ENCODE data around the gene EPS8.

EPS8 gene

DNA sequence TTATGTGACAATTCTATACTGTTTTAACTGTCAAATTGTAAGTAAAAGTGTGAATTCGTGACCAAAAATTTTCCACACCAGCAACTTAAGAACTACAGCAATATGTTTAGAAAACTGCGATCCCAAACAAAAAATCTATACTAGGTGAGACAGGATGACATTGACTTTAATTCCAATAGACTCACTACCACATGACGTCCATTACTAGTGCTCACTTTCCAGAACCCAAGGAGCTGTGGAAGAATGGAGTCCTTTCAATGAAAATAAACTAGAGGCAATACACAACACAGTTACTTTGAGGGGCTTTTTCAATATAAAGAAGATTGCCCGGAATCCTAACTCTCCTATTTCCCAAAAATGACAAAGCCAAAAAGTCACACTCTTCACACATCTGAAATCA lies 1.4 kb downstream of the EPS8 start:
- no peak for DNase-seq (ENCODE audit: low read depth)
- TF ChIP-seq, protein P1, sequence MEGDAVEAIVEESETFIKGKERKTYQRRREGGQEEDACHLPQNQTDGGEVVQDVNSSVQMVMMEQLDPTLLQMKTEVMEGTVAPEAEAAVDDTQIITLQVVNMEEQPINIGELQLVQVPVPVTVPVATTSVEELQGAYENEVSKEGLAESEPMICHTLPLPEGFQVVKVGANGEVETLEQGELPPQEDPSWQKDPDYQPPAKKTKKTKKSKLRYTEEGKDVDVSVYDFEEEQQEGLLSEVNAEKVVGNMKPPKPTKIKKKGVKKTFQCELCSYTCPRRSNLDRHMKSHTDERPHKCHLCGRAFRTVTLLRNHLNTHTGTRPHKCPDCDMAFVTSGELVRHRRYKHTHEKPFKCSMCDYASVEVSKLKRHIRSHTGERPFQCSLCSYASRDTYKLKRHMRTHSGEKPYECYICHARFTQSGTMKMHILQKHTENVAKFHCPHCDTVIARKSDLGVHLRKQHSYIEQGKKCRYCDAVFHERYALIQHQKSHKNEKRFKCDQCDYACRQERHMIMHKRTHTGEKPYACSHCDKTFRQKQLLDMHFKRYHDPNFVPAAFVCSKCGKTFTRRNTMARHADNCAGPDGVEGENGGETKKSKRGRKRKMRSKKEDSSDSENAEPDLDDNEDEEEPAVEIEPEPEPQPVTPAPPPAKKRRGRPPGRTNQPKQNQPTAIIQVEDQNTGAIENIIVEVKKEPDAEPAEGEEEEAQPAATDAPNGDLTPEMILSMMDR (IDR thresholded peaks at IDR 0.05; ENCODE audit: low read length, missing control alignments), result no peak
- peak overlapping the region; percentile 88 for H3K4me3 ChIP-seq (replicated peaks; ENCODE audit: low read depth, low read length)

- TF ChIP-seq, protein P1 (IDR thresholded peaks at IDR 0.05; ENCODE audit: low read length, missing control alignments), result no peak
- no peak for DNase-seq (ENCODE audit: low read depth)
- peak overlapping the region; percentile 88 for H3K4me3 ChIP-seq (replicated peaks; ENCODE audit: low read depth, low read length)
Observed at GRCh38 chr12:15786772-15787171, 2.4 kb downstream of the EPS8 start.

DNA sequence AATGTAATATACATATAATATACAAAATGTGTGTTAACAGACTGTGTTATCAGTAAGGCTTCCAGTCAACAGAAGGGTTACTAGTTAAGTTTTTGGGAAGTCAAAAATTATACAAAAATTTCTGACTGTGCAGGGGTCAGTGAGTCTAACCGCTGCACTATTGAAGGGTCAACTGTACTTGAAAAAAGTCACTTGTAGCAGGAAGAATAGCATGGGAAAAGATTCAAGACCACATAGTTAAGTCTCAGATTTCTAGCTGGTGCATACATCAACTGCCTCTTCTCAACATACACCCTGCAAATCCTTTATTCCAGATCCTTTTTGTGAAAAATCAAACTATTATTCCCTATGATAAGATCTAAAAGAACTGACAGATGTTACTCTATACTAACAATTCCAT lies 5.9 kb downstream of the EPS8 start:
- TF ChIP-seq, protein P1 (IDR thresholded peaks at IDR 0.05; ENCODE audit: low read length, missing control alignments), result no peak
- no peak for DNase-seq (ENCODE audit: low read depth)
- H3K4me3 ChIP-seq (replicated peaks; ENCODE audit: low read depth, low read length), result no peak overlapping the region

GRCh38 chr12:15782667-15783066 lies 6.5 kb downstream of the EPS8 start:
- DNase-seq (ENCODE audit: low read depth), result no peak
- TF ChIP-seq, protein P1 (IDR thresholded peaks at IDR 0.05; ENCODE audit: low read length, missing control alignments), result no peak
- no peak overlapping the region for H3K4me3 ChIP-seq (replicated peaks; ENCODE audit: low read depth, low read length)

GRCh38 chr12:15779925-15780324 lies 9.3 kb downstream of the EPS8 start:
- DNase-seq (ENCODE audit: low read depth), result no peak
- TF ChIP-seq, protein P1 (IDR thresholded peaks at IDR 0.05; ENCODE audit: low read length, missing control alignments), result no peak
- H3K4me3 ChIP-seq (replicated peaks; ENCODE audit: low read depth, low read length), result no peak overlapping the region

GRCh38 chr12:15778126-15778525 lies 11.1 kb downstream of the EPS8 start:
- TF ChIP-seq, protein P1 (IDR thresholded peaks at IDR 0.05; ENCODE audit: low read length, missing control alignments), result no peak
- DNase-seq (ENCODE audit: low read depth), result no peak
- no peak overlapping the region for H3K4me3 ChIP-seq (replicated peaks; ENCODE audit: low read depth, low read length)

DNA sequence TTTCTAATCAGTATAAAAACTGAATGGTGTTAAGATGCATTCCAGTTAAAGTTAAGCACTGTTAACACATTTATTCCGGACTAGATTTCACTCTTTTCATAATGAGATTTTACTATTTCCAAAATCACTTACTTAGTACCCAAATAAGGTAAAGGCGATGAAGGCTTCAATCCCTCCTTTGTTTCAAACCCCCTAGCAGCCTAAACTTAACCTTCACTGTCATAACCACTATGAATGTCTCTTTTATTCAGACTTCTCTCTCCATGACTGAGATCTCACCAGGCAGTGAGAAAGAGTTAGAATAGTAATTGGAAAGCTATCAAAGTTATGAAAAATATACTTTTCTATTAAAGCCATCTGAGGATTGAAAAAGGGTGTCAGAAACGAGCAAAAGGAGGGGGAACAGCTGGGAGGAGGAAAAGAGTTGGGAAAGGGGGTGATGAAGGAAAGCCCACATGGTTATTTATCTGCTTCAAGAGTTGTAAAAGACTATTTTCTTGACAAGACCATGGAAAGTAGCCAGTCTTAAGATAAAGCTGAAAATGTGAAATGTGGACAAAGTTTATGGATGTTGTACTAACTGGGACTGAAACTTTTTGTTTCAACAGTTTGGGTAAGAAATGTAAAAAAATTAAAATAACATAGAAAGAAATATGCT lies 11.7 kb downstream of the EPS8 start:
- TF ChIP-seq, protein P1 (IDR thresholded peaks at IDR 0.05; ENCODE audit: low read length, missing control alignments), result no peak
- no peak for DNase-seq (ENCODE audit: low read depth)
- H3K4me3 ChIP-seq (replicated peaks; ENCODE audit: low read depth, low read length), result no peak overlapping the region
